Keratinocyte (primary cell): Measurements from ENCODE around the gene PRG2. TPM values are rescaled to one million over a fixed set of nuclear protein-coding genes. Genes with fewer than 3 reads are reported as not detected.

Experiments used
- DNase-seq: peaks from one replicate; pipeline ENCODE4 v3.0.0-alpha.2; 2011; ENCODE audit warnings: low read depth, missing footprints, low spot score
- FAIRE-seq: peaks from 2 replicates; lab custom pipeline; 2011; peaks lifted over from hg19 to GRCh38; lab: Jason Lieb, UNC
- H2AFZ ChIP-seq: 2 replicates; pipeline ENCODE4 v1.6.0; 2012; ENCODE audit warnings: low read length, control low read depth, inconsistent platforms; ENCODE audit not compliant: control insufficient read depth
- H3K27ac ChIP-seq: 2 replicates; pipeline ENCODE4 v1.5.1; 2011; ENCODE audit warnings: low read length; ENCODE audit not compliant: control insufficient read depth, insufficient read depth
- H3K27me3 ChIP-seq: 3 replicates; pipeline ENCODE4 v1.6.0; 2011; ENCODE audit warnings: low read length; ENCODE audit not compliant: control insufficient read depth, insufficient read depth; ENCODE audit errors: extremely low read depth
- H3K36me3 ChIP-seq, 2 experiments: 2 replicates in 1 of 2; 3 replicates in 1 of 2; pipeline ENCODE4 v1.5.1; 2011; ENCODE audit warnings: low read length in 2 of 2, mild to moderate bottlenecking in 1 of 2; ENCODE audit not compliant: control insufficient read depth in 2 of 2, insufficient read depth in 2 of 2; ENCODE audit errors: extremely low read depth in 1 of 2
- H3K4me1 ChIP-seq: 3 replicates; pipeline ENCODE4 v1.5.1; 2011; ENCODE audit warnings: low read length; ENCODE audit not compliant: control insufficient read depth, insufficient read depth; ENCODE audit errors: extremely low read depth
- H3K4me2 ChIP-seq: 3 replicates; pipeline ENCODE4 v1.6.0; 2011; ENCODE audit warnings: low read depth, low read length; ENCODE audit not compliant: control insufficient read depth, insufficient read depth; ENCODE audit errors: extremely low read depth
- H3K4me3 ChIP-seq, 3 experiments: fragments of 200-600 bp in 1 of 3; sonication (generic) in 1 of 3; 2 replicates in 2 of 3; 3 replicates in 1 of 3; pipeline ENCODE4 v1.5.1; 2011 to 2016; ENCODE audit warnings: low read length in 3 of 3, mild to moderate bottlenecking in 3 of 3, control low read depth in 2 of 3, inconsistent platforms in 1 of 3, low read depth in 1 of 3, mixed read lengths in 1 of 3, mixed run types in 1 of 3, moderate library complexity in 1 of 3; ENCODE audit not compliant: control insufficient read depth in 2 of 3, insufficient read depth in 2 of 3; ENCODE audit errors: extremely low read depth in 1 of 3
- H3K79me2 ChIP-seq: 2 replicates; pipeline ENCODE4 v1.6.0; 2012; ENCODE audit warnings: low read length; ENCODE audit not compliant: control insufficient read depth, insufficient read depth
- H3K9ac ChIP-seq: 3 replicates; pipeline ENCODE4 v1.6.0; 2011; ENCODE audit warnings: low read length; ENCODE audit not compliant: control insufficient read depth, insufficient read depth; ENCODE audit errors: extremely low read depth
- H3K9me1 ChIP-seq: 3 replicates; pipeline ENCODE4 v1.6.0; 2011; ENCODE audit warnings: low read length; ENCODE audit not compliant: control insufficient read depth, insufficient read depth; ENCODE audit errors: extremely low read depth
- H3K9me3 ChIP-seq: 2 replicates; pipeline ENCODE4 v1.5.1; 2012; ENCODE audit warnings: low read depth, low read length; ENCODE audit not compliant: control insufficient read depth
- H4K20me1 ChIP-seq: 3 replicates; pipeline ENCODE4 v1.6.0; 2011; ENCODE audit warnings: low read length; ENCODE audit not compliant: control insufficient read depth, insufficient read depth; ENCODE audit errors: extremely low read depth
- CTCF ChIP-seq, 3 experiments: IDR thresholded peaks in 1 of 3; conservative IDR thresholded peaks in 1 of 3; optimal IDR thresholded peaks in 1 of 3; 2 replicates in 2 of 3; 3 replicates in 1 of 3; pipeline versions ENCODE3 to v1.5.1; 2011; ENCODE audit warnings: low read length in 3 of 3, mild to moderate bottlenecking in 3 of 3, moderate library complexity in 2 of 3, control low read depth in 1 of 3, inconsistent platforms in 1 of 3; ENCODE audit not compliant: insufficient read depth in 2 of 3; ENCODE audit errors: extremely low read depth in 1 of 3
- EZH2 ChIP-seq: IDR thresholded peaks from one replicate; pipeline ENCODE4 v1.6.1; 2012; ENCODE audit warnings: inconsistent platforms, mild to moderate bottlenecking, low read length, moderate library complexity
- dilution Hi-C: fragments of 300-500 bp; cut with MboI; formaldehyde crosslinking; loops from one replicate; pipeline ENCODE4 v1.7.0; 2020; ENCODE audit warnings: low sequenced_read_pairs; ENCODE audit not compliant: extremely low pct_ligation_motif_present
- polyA plus RNA-seq, 5 experiments: library from polyadenylated mRNA; depleted of rRNA in 3 of 5; stranded (reverse) in 3 of 5; stranded (forward) in 1 of 5; unstranded in 1 of 5; fragments of >200 nt; gene quantifications; 1 replicate in 1 of 5; 2 replicates in 3 of 5; 3 replicates in 1 of 5; pipeline versions ENCODE4 v1.2.1 to v1.2.3, GENCODE V29; 2011 to 2012; ENCODE audit warnings: missing spikeins in 2 of 5, low read depth in 1 of 5, low replicate concordance in 1 of 5

Gene PRG2
- polyA plus RNA-seq, 1 donor (not counting 4 experiments of a cell fraction or from before 2014, with no cell fraction given): 0.09 TPM

- no peak for FAIRE-seq
- no peaks in the 10 kb centered on the region for H3K79me2 ChIP-seq
- no peak overlapping the region for H3K4me2 ChIP-seq
- no peak overlapping the region for H3K4me3 ChIP-seq
- no peak for DNase-seq
- no peak overlapping the region for H3K27ac ChIP-seq
- H3K9me3 ChIP-seq: no peaks in the 10 kb centered on the region
- H4K20me1 ChIP-seq: no peaks in the 10 kb centered on the region
- TF ChIP-seq CTCF (optimal IDR thresholded peaks at IDR 0.05 in 1 of 3, IDR thresholded peaks at IDR 0.05 in 1 of 3, conservative IDR thresholded peaks at IDR 0.05 in 1 of 3; ENCODE audit: extremely low read depth in 1 of 3, insufficient read depth in 2 of 3, low read length in 3 of 3): no peak
- TF ChIP-seq EZH2: no peak
- H2AFZ ChIP-seq: no peak overlapping the region
- no peak overlapping the region for H3K9ac ChIP-seq
- H3K4me1 ChIP-seq: peaks cover 9% of the 10 kb centered on the region
- dilution Hi-C loops: no loop called here
- no peaks in the 10 kb centered on the region for H3K27me3 ChIP-seq
- H3K36me3 ChIP-seq: no peaks in the 10 kb centered on the region
- no peaks in the 10 kb centered on the region for H3K9me1 ChIP-seq
Measured at GRCh38 chr11:57438345-57439285, 48.2 kb upstream of the PRG2 start.

- Histone ChIP-seq H3K27me3 (no peaks in the 10 kb centered on the region), H4K20me1 (no peaks in the 10 kb centered on the region), H3K4me2 (no peak overlapping the region), H3K9me1 (no peaks in the 10 kb centered on the region), H3K9me3 (no peaks in the 10 kb centered on the region), H3K4me3 (no peak overlapping the region), H2AFZ (no peak overlapping the region), H3K36me3 (no peaks in the 10 kb centered on the region), H3K79me2 (no peaks in the 10 kb centered on the region), H3K4me1 (peaks cover 11% of the 10 kb centered on the region), H3K9ac (no peak overlapping the region), H3K27ac (no peak overlapping the region)
- dilution Hi-C loops: no loop called here
- FAIRE-seq: no peak
- DNase-seq: no peak
- TF ChIP-seq CTCF (optimal IDR thresholded peaks at IDR 0.05 in 1 of 3, IDR thresholded peaks at IDR 0.05 in 1 of 3, conservative IDR thresholded peaks at IDR 0.05 in 1 of 3; ENCODE audit: extremely low read depth in 1 of 3, insufficient read depth in 2 of 3, low read length in 3 of 3): no peak
- TF ChIP-seq EZH2: no peak
Measured at GRCh38 chr11:57436031-57436430, 45.6 kb upstream of the PRG2 start.
